Astrocyte of the hippocampus (primary cell): ENCODE results near the gene RLN1.
"Not testable (repeated sequence)": the region's sequence is repeated elsewhere in the genome, so short reads cannot be mapped to it uniquely, and the experiment has no call there.

Experiments used
- DNase-seq: peaks from one replicate; pipeline ENCODE4 v3.0.0; 2011; ENCODE audit warnings: low read depth, low spot score

RLN1 gene

DNA sequence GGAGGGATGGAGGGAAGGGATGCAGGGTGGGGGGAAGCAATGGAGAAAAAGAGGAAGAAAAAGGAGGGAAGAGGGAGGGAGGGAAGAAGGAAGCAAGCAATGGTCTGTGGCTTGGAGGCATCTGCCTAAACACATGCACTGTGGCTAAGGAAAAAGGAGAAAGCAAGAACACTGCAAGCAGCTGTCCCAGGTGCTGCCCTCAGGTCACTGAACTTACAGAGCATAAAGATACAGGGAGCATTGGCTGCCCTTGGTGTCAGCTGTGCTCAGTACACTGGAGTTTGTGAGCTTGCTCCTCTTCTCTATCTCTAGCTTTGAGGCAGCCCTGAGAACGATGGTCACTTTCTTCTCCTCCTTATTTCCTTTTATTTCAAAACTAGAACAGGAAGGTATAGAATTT, 18.1 kb downstream of the RLN1 start:
- DNase-seq: not testable (repeated sequence)

DNA sequence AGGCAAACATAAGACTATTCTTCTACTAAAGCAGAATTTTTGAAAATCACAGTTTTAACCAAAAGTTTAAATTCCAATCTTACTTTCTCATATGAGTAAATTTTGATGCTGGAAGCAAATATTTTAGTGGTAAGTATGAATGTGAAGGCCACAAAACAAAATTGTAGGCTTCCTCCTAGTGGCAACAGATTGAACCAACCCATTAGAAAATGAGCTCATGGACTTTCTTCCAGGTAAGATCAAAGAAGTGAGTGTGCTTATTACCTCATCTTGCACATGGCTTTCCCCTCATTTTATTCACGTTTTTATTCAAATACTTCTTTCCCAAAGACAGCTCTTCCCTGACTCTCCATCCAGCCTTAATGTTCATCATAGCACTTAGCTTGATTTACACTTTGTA, 18.6 kb downstream of the RLN1 start:
- no peak for DNase-seq

DNA sequence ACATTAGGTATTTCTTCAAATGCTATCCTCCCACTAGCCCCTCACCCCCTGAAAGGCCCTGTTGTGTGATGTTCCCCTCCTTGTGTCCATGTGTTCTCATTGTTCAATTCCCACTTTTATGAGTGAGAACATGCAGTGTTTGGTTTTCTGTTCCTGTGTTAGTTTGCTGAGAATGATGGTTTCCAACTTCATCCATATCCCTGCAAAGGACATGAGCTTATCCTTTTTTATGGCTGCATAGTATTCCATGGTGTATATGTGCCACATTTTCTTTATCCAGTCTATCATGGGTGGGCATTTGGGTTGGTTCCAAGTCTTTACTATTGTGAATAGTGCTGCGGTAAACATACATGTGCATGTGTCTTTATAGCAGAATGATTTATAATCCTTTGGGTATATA, 23.3 kb downstream of the RLN1 start:
- DNase-seq: not testable (repeated sequence)

DNA sequence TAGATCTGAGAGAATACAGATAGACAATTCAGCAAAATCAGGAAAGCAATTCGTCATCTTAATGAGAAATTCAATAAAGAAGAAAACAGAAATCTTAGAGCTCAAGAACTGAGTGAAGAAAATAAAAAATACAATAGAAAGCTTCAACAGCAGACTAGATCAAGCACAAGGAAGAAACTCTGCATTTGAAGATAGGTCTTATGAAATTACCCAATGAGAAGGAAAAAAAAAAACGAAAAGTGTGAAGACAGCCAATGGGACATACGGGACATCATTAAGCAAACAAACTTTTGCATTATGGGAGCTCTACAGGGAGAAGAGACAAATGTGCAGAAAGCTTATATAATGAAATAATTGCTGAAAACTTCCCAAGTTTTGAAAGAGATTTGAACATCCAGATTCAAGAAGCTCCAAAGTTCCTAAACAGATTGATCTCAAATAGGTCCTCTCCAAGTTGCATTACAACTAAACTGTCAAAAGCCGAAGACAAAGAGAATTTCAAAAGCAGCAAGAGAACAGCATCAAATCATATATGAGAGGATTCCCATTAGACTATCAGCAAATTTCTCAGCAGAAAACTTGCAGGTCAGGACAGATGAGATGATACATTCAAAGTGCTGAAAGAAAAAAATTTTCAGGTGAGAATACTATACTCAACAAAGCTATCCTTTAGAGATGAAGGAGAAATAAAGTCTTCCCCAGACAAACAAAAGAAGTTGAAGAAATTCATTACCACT, 24.3 kb downstream of the RLN1 start:
- DNase-seq: no peak

DNA sequence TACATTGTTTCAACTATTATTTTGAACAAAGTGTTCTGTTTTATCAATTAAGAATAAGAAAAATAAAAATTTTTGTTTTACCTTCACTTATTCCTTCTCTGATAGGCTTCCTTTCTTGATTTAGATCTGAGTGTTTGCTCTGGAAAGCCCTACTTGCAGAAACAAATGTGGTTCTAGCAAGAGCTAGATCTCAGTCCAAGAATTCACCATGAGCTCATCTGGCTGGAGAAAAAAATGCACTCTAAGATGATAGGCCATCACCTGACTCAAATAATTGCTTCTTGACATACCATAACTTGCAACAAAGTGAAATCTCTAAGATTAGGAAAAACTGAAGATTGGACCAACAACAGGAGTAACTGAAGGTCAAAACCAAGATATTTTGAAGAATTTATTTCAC, 28.8 kb downstream of the RLN1 start:
- no peak for DNase-seq

DNA sequence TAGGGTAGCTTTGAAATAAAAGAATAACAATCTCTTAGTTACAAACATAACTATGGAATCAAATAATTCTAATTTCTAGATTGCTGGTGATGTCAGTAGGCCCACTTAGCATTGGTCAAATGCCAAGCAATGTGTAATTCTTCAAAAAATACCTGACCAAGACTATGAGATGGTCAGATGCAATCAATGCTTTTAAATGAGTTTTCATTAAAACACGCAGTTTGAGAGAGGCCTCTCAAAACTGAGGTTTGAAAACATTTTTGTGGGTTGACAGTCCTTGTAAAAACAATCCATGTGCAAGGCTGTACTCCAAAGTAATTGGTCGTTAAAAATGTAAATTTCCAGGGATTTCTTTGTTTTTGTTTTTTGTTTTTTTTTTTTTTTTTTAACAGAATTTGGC, 33.9 kb downstream of the RLN1 start:
- peak; percentile 17 for DNase-seq

DNA sequence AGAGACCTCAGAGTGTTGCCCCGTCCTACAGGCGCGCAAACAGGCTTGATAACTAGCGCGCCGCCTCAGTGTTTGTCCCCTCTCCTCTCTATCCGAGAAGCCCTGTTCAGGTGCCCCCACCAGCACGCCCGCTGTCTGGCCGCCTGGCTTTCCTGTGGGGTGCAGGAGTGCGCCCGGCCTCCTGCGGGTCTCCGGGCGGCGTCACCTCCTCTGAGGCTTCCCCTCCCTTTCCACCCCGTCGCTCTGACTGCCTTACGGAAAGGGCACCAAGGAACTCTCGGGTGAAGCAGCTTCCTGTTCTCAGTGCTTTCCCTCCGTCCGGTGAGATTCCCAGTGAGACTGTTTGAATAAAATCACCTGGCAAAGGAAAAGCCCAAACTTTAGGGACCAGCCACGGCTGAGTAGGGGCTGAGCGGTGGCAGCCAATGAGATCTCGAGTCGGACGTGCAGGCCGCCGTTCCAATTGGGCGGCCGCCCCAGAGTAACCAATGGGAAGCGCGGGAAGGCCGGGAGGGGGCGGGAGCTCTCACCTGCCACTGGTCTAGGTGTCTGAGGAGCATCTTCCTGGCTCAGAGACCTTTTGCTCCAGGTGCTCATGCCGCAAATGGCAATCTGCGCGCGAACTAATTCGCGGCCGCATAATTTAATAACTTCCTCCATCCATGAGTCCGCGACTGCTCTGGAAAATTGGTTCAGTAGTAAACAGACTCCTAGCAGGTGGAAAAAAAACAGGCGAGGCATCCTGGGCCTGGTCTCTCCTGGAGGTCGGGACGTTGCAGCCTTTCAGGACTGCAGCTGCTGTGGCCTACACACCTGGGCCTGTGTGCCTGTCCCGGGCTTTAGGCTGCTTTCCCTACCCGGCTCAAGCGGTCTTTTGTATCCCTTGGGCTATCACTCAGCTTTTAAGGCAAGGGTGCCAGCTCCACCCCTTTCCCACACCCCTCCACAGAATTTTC, 35.6 kb downstream of the RLN1 start, which contains the start of gene RLN2:
Gene RLN2, minus strand, starts transcription at position 877 of the 956 bp plus-strand sequence. Its CDS starts 136 bp downstream, at position 741.
- DNase-seq: not testable (repeated sequence)

DNA sequence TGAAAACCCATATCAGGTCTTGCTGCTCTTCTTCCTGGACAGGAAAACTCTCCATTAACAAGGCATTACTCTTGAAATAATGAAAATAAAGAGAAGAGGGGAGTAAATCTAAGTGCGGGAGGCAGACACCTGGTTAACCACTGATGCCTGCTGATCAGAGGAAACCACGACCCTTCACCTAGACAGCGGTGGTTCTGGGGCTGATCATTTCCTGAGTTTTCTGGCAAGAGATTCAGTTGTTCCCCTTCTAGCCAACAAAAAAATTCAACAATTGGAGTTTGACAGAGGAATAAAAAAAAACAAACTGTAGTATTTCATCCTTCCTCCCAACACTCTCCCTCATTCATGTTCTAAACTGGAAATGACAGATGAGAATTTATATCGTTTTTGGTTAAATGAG, 38.1 kb downstream of the RLN1 start:
- no peak for DNase-seq

DNA sequence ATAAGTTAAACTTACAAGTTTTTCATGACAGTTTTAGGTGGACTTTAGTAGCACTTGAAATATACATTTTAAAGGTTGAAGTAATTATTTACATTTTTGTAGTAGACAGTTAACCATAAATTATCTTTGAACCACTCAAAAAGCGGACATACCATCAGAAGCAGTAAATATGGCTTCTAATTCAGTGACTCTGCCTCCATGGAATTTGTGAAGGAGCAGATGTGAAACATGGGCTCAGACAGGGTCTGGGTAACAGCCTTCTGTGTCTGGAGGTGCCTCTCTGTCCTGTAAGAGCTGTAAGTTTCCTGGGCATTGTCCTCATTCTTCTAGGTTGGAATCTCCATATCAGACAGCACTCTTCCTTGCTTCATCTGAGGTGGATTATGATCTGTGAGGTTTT, 47.5 kb downstream of the RLN1 start:
- DNase-seq: no peak

DNA sequence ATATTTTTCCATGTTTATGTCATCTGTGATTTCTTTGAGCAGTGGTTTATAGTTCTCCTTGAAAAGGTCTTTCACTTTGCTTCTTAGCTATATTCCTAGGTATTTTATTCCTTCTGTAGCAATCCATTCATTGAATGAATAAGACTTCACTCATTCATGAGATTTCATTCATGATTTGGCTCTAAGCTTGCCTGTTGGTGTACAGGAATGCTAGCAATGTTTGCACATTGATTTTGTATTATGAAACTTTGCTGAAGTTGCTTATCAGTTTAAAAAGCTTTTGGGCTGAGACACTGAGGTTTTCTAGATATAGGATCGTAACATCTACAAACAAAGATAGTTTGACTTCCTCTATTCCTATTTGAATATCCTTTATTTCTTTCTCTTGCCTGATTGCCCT, 51.1 kb downstream of the RLN1 start:
- no peak for DNase-seq

DNA sequence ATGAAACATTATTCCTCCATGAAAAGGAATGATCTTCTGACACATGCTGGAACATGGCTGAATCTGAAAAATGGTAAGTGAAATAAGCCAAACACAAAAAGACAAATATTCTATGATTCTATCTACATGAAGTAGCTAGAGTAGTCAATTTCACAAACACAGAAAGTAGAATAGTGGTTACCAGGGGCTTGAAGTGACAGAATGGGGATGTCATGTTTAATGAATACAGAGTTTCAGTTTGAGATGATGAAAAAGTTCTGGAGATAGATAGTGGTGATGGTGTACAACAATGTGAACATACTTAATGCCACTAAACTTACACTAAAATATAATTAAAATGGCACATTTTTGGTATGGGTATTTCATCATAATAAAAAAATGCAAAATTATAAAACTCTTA, 53.4 kb downstream of the RLN1 start:
- no peak for DNase-seq
